Stimulated activated CD8-positive, alpha-beta memory T cell treated with anti-CD3 and anti-CD28 coated beads, Interleukin-4, amount 100 ng/mL, for 4 hours (primary cell): ENCODE data around the gene RNPEPL1.
"Not testable (repeated sequence)": the region's sequence is repeated elsewhere in the genome, so short reads cannot be mapped to it uniquely, and the experiment has no call there.

Source experiments
- DNase-seq, 2 donors: peaks; one replicate each; pipeline ENCODE4 v3.0.0-alpha.2; 2020; ENCODE audit warnings: low read depth in 2 of 2, low spot score in 1 of 2

The RNPEPL1 gene

GRCh38 chr2:240601831-240602160 lies 33.5 kb downstream of the RNPEPL1 start:
- no peak for DNase-seq

DNA sequence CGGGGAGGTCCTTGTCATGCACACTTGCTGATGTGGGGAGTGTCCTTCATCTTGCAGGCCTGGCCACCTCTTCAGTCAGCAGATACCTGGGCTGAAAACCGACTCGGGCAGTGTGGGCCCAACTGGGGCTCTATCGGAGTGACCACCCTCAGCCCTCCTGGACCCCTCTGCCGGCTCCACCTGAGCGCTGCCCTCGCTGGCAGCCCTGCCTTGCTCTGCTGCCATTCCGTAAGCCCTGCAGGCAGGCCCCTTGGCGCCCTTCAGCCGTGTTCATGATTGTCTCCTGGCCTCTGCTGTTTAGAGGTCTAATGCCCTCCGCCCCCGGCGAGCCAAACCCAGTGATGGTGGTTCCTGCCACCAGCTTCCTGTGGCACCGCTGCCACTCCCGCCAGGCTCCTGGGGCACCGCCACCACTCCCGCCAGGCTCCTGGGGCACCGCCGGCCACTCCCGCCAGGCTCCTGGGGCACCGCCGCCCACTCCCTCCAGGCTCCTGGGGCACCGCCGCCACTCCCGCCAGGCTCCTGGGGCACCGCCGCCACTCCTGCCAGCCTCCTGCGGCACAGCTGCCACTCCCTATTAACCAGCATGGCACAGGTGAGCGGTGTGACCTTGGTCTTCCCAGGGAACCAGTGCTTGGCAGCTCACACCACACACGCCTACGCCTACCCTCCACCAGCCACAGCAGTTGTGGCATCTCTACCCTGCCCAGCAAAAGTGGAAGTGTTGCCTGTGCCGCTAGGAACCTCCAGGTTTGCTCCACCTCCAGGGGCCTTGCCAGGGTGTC lies 34.2 kb downstream of the RNPEPL1 start:
- no peak for DNase-seq

DNA sequence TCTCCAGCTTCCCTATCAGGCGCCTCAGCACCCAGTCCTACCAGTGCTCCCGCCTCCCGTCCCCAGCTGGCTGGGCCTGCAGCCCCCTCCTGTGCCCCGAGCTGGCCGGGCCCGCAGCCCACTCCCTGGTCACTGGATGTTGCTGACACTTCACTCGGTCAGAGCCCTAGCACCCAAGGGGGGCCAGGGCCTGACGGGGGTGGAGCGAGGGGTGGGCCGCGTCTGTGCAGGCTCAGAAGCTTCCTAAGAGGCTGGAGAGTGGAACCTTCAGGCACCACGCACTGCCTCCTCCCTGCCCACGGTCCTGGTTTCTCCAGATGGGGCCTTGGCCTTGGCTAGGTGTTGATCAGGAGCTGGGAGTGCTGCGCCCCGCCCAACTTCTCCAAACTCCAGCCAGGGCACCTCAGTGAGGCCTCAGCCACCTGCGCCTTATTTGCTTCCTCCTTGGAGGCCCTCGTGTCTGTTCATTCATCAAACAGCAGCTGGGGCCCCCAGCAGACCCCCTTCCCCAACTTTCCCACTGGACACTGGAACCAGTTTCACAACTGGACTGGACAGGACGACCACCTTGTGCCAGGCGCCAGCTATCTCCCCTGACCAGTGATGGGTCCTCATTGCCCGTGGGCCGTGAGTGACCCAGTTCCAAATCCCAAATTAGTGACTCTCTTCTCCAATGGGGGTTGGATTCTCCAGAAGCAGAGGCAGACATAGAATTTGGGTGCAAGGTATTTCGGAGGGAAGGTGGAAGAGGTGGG lies 35.0 kb downstream of the RNPEPL1 start:
- no peak for DNase-seq

DNA sequence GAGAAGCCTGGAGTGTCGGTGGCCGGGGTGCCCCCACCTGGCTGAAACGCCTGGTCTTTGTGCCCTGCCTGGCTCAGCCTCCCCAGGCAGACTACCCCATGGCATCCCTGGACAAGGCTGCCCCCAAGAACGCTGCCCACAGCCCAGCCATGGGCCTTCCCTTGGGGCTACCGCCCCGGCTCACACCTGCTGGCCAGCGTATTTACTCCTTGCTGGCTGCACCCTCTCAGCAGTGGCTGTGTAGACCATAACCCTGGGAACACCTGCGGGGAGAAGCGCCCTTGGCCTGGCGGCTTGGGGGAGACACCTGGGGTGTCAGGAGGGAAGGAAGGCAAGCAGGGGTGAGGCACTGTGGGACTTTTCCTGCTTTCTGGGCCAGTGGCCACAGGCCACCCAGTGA lies 35.6 kb downstream of the RNPEPL1 start:
- no peak for DNase-seq

DNA sequence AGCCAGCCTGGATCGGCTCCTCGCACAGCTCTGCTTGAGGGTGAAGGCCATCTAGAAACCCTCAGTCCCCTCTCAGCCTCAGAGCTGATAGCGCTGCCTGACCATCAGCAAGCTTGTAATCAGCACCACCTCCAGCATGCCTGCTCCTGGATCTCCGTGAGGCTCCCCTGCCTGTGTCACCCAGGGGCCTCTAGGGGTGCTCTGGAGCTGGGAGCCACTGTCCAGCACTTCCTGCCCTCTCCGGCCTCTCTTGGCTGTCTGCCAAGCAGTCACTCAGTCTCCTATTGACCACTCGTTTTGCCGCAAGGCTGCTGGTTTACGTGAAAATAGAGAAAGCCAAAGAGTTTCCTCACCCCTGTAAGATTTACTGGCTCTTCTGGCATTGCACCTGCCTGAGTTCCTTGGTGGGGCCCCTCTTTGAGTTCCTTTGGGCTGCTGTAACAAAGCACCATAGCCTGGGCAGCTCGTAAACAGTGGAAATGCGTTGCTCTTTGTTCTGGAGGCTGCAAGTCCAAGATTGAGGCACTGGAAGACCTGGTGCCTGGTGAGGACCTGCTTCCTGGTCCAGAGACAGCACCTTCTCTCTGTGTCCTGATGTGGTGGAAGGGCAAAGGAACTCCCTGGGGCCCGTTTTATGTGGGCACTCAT lies 36.1 kb downstream of the RNPEPL1 start:
- no peak for DNase-seq

GRCh38 chr2:240604939-240605716 lies 36.8 kb downstream of the RNPEPL1 start:
- DNase-seq = no peak

- DNase-seq = no peak
Measured at GRCh38 chr2:240605867-240606743, 37.8 kb downstream of the RNPEPL1 start.

- no peak for DNase-seq
Measured at GRCh38 chr2:240611601-240612210, 43.4 kb downstream of the RNPEPL1 start.

DNA sequence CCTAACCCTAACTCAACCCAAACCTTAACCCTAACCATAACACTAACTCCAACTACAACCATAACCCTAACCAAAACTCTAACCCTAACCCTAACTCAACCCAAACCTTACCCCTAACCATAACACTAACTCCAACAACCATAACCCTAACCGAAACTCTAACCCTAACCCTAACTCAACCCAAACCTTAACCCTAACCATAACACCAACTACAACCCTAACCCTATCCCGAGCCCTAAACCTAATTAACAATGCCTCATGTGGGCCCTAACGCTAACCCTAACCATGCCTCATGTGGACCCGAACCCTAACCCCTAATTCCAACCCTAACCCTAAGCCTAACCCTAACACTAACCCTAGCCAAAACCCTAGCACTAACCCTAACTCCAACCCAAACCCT lies 45.5 kb downstream of the RNPEPL1 start:
- no peak for DNase-seq

- DNase-seq = no peak
Measured at GRCh38 chr2:240614391-240614790, 46.1 kb downstream of the RNPEPL1 start.

- DNase-seq = no peak
Measured at GRCh38 chr2:240615396-240615795, 47.1 kb downstream of the RNPEPL1 start.

DNA sequence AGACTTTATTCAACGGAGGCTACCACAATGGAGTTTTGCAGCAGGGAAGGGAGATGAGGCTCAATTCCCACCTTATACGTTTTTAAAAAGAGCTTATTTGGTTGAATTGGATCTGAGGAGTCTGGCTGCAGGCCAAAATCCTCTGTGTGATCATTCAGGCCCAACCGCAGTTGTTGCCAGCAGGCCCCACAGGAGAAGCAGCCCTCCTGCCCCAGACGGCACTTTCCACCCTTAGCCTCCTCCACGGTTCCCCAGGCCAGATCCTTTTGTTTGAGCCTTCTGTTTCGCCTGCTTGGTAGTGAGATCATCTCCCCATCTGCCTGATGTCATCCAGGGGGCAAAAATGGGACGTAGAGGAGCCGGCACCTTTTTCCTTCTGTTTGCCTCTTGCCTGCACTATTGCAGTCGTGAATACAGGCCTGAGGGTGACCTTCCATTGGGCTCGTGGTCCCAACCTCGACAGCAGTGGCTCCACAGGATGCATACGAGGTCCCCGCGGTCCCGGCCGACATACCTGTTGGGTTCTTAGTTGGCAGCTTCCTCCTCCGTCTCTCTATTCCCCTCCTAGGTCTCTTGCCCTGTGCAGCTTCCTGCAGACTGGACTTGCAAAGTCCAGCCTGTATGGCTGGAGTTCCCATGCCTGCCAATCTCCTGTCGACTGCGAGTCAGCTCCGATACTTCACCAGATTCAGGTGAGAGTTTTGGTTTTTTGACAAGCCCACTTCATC lies 47.7 kb downstream of the RNPEPL1 start:
- DNase-seq = no peak

- not testable (repeated sequence) for DNase-seq
Measured at GRCh38 chr2:240616860-240617666, 48.8 kb downstream of the RNPEPL1 start.

GRCh38 chr2:240618776-240619175 lies 50.5 kb downstream of the RNPEPL1 start:
- DNase-seq = no peak

DNA sequence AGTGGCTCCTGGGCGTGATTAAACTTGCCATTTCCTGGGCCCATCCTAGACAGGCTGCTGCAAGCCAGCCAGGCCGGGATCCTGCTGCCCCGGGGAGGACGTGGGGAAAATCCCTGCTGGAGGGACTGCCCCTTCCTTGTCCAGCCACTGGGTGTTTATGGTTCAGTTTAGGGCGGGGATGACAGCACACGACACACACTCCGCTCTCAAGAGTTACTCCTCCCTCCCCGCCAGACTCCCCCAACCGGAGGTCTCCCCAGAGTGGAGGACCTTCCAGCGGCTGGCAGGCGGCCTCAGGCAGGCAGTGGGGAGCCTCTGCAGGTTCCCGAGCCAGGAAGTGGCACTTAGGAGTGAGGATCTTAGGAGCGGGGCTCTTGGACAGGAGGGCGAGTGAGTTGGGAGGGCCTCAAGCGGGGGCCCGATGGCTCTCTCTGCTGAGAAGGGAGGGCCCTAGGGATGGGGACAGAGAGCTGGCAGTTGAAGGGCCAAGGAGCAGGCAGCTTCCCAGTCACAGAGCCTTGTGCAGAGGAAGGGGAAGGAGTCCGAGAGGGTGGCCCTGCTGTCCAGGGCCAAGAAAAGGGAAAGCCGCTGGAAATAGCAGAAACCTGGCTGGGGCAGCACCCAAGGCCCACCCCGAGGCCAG lies 51.3 kb downstream of the RNPEPL1 start:
- DNase-seq = no peak

DNA sequence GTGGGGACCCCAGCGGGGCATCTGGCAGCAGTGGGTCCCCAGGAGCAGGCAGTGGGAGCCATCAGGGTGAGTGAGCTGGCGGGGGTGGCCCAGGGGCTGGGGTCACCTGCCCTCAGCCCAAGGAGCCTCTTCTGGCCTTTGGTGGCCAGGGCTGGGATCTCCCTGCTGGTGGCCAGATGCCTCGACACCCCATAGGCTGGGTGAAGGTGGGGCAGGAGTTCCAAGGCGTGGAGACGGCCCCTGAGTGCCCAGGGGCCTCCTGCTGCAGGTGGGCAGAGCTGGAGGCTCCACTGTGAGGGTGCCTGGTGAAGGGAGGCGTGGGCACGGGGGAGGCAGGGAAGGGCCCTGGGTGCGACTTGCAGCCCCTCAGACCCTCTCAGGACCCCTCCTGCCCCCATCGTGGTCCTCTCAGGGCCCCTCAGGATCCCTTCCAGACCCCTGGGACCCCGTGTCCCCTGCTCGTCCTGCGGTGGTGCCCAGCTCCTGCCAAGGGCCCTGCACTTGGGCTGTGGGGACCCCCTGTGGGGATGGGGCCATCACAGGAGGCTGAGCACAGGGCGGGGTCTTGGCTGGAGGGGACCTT lies 52.0 kb downstream of the RNPEPL1 start:
- DNase-seq = no peak

- DNase-seq = no peak
Measured at GRCh38 chr2:240620859-240621258, 52.6 kb downstream of the RNPEPL1 start.

GRCh38 chr2:240622060-240622411 lies 53.8 kb downstream of the RNPEPL1 start:
- DNase-seq = no peak
